Osteoblast (primary cell): ENCODE results near the gene PRR29. TPM values are rescaled to one million over a fixed set of nuclear protein-coding genes. Genes with fewer than 3 reads are reported as not detected.

Experiments
- DNase-seq: peaks from one replicate; pipeline ENCODE4 v3.0.0; 2011; ENCODE audit warnings: low spot score, mixed read lengths; ENCODE audit not compliant: insufficient read length; ENCODE audit errors: missing footprints
- H2AFZ ChIP-seq: 2 replicates; pipeline ENCODE4 v1.6.0; 2011; ENCODE audit warnings: mild to moderate bottlenecking, low read length
- H3K27ac ChIP-seq: 2 replicates; pipeline ENCODE4 v1.5.1; 2011; ENCODE audit warnings: mild to moderate bottlenecking, low read depth, low read length, moderate library complexity
- H3K27me3 ChIP-seq: 2 replicates; pipeline ENCODE4 v1.6.0; 2012; ENCODE audit warnings: mild to moderate bottlenecking, control low read depth, inconsistent platforms, low read length, moderate library complexity; ENCODE audit not compliant: insufficient read depth
- H3K36me3 ChIP-seq: 2 replicates; pipeline ENCODE4 v1.5.1; 2011; ENCODE audit warnings: mild to moderate bottlenecking, low read length, control low read depth, moderate library complexity; ENCODE audit not compliant: insufficient read depth
- H3K4me1 ChIP-seq: 2 replicates; pipeline ENCODE4 v1.5.1; 2011; ENCODE audit warnings: mild to moderate bottlenecking, low read length, control low read depth, moderate library complexity; ENCODE audit not compliant: insufficient read depth
- H3K4me2 ChIP-seq: 2 replicates; pipeline ENCODE4 v1.6.0; 2011; ENCODE audit warnings: mild to moderate bottlenecking, low read length; ENCODE audit not compliant: insufficient read depth
- H3K4me3 ChIP-seq: fragments of 200-600 bp; sonication (generic); 3 replicates; pipeline ENCODE4 v1.5.1; 2012; ENCODE audit warnings: mild to moderate bottlenecking, low read length, inconsistent platforms; ENCODE audit not compliant: insufficient read depth
- H3K79me2 ChIP-seq: 2 replicates; pipeline ENCODE4 v1.6.0; 2012; ENCODE audit warnings: mild to moderate bottlenecking, low read length, control low read depth, inconsistent platforms; ENCODE audit not compliant: insufficient read depth
- H3K9me3 ChIP-seq: 2 replicates; pipeline ENCODE4 v1.5.1; 2011; ENCODE audit warnings: low read depth, low read length, control low read depth
- H4K20me1 ChIP-seq: 2 replicates; pipeline ENCODE4 v1.6.0; 2012; ENCODE audit warnings: mild to moderate bottlenecking, low read length, control low read depth; ENCODE audit not compliant: insufficient read depth
- CTCF ChIP-seq: IDR thresholded peaks from 2 replicates; pipeline ENCODE4 v1.5.1; 2011; ENCODE audit warnings: mild to moderate bottlenecking, low read depth, low read length, moderate library complexity; ENCODE audit errors: extremely low read depth
- total RNA-seq: library from RNA; depleted of rRNA; stranded (reverse); fragments of >200 nt; gene quantifications from 2 replicates; pipeline ENCODE4 v1.2.3, GENCODE V29; 2012

The PRR29 gene
- total RNA-seq, 1 donor = 0.36 TPM

GRCh38 chr17:63950940-63951907, 46.9 kb upstream of the PRR29 start:
- no peaks in the 10 kb centered on the region for H3K4me1 ChIP-seq
- no peaks in the 10 kb centered on the region for H3K36me3 ChIP-seq
- H3K9me3 ChIP-seq = no peaks in the 10 kb centered on the region
- H3K4me3 ChIP-seq = no peak overlapping the region
- H3K27me3 ChIP-seq = peaks cover 3% of the 10 kb centered on the region
- H3K4me2 ChIP-seq = no peak overlapping the region
- H3K79me2 ChIP-seq = no peaks in the 10 kb centered on the region
- DNase-seq = no peak
- H4K20me1 ChIP-seq = no peaks in the 10 kb centered on the region
- no peak for TF ChIP-seq CTCF
- no peak overlapping the region for H2AFZ ChIP-seq
- H3K27ac ChIP-seq = no peak overlapping the region

- Histone ChIP-seq H3K9me3 (no peaks in the 10 kb centered on the region), H3K4me3 (no peak overlapping the region), H3K27ac (no peak overlapping the region), H3K4me1 (no peaks in the 10 kb centered on the region), H3K36me3 (no peaks in the 10 kb centered on the region), H3K79me2 (no peaks in the 10 kb centered on the region), H2AFZ (no peak overlapping the region), H4K20me1 (no peaks in the 10 kb centered on the region), H3K4me2 (no peak overlapping the region), H3K27me3 (peaks cover 3% of the 10 kb centered on the region)
- no peak for TF ChIP-seq CTCF
- no peak for DNase-seq
Measured at GRCh38 chr17:63954402-63955063, 43.6 kb upstream of the PRR29 start.

GRCh38 chr17:63955232-63955631, 42.9 kb upstream of the PRR29 start:
- no peak for TF ChIP-seq CTCF
- Histone ChIP-seq H3K27ac (no peak overlapping the region), H4K20me1 (no peaks in the 10 kb centered on the region), H3K4me3 (no peak overlapping the region), H3K4me1 (no peaks in the 10 kb centered on the region), H2AFZ (no peak overlapping the region), H3K4me2 (no peak overlapping the region), H3K27me3 (peaks cover 3% of the 10 kb centered on the region), H3K9me3 (no peaks in the 10 kb centered on the region), H3K79me2 (no peaks in the 10 kb centered on the region), H3K36me3 (no peaks in the 10 kb centered on the region)
- no peak for DNase-seq

DNA sequence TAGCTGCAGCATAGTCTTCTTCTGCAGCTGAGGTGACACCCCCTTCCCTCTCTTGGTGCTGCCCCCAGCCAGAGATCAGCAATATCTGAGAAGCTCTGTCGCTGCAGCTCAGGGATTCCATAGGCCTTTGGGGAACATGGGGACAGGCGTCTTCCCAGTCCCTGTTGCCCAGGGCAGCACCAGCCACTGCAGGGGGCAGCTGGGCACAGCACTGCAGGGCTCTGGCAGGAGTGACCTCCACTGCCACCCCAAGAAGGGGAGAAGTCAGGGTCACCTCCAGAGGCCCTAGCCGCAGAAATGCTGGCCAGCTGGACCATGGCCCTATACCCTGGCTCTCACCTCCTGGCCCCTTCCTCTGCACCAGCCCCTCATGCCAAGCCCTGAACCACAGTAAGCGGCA, 42.4 kb upstream of the PRR29 start:
- H3K27ac ChIP-seq = no peak overlapping the region
- no peaks in the 10 kb centered on the region for H3K9me3 ChIP-seq
- no peak for TF ChIP-seq CTCF
- peaks cover 3% of the 10 kb centered on the region for H3K27me3 ChIP-seq
- H3K4me3 ChIP-seq = no peak overlapping the region
- H4K20me1 ChIP-seq = no peaks in the 10 kb centered on the region
- H3K79me2 ChIP-seq = no peaks in the 10 kb centered on the region
- no peak for DNase-seq
- no peaks in the 10 kb centered on the region for H3K36me3 ChIP-seq
- no peak overlapping the region for H3K4me2 ChIP-seq
- no peak overlapping the region for H2AFZ ChIP-seq
- H3K4me1 ChIP-seq = no peaks in the 10 kb centered on the region
